ENCODE results near the gene PCDHA10. TPM values are rescaled to one million over a fixed set of nuclear protein-coding genes. Genes with fewer than 3 reads are reported as not detected.

The PCDHA10 gene
- polyA plus RNA-seq, 2 of the 4 experiments (the other 2 are of a cell fraction): 0.01 to 0.06 TPM

DNA sequence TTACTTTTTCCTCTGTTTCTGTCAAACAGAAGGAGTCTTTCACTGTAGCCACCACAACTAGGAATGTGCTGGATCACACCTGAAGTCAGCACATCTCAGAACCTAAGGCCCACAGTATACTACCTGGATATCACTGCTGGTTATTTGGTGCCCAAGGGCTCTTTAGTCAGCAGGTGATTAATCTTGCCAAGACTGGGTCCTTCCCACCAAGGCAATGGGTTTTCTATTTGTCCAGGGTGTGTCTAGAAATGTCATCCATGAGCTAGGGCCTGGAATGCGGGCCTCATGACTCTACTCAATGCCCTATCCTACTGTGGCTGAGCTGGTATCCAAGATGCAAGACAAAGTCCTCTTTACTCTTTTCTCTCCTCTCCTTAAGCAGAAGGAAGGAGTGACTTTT is 60.6 kb downstream of the PCDHA10 start:
- DNase-seq (ENCODE audit: low read depth in 1 of 2, low spot score in 1 of 2) (no peak), ATAC-seq (no peak), FAIRE-seq (no peak)
- POLR2A ChIA-PET: no interaction called here
- H3K27ac ChIP-seq: no peak overlapping the region
- H3K4me3 ChIP-seq: no peak overlapping the region
- H3K9me3 ChIP-seq: no peaks in the 10 kb centered on the region
- CTCF ChIA-PET: interaction anchor here (0.6 to 2.7 kb wide), 4 partner anchors 10 to 109 kb away, joined by 3 to 12 read pairs (median 3); partner anchors contain the start of genes PCDHA4 and PCDHAC1
- no peak for TF ChIP-seq MAZ (IDR thresholded peaks at IDR 0.05; ENCODE audit: borderline replicate concordance, low read depth, low read length)
- WGBS (ENCODE audit: missing lambda C conversion rate): 21% methylated on average over 1 of the region's 1 CpG
- H3K4me1 ChIP-seq: no peaks in the 10 kb centered on the region
- H3K4me2 ChIP-seq: no peak overlapping the region

Other genes with a start within 250 kb of the PCDHA10 start
- gene CD14, start 222.7 kb upstream of the PCDHA10 start, polyA plus RNA-seq (2011; rRNA removed): 3.3 and 6.3 TPM in 2 replicates
- 2.0 to 3.5 TPM (median 2.9 TPM) in 3 replicates for gene CD14, start 222.7 kb upstream of the PCDHA10 start, polyA plus RNA-seq (2017; fragmentation: RNase III; extraction: RNeasy Plus Mini Kit Qiagen cat#74134 plus additional on column Dnase treatment)
- 11.8 and 14.6 TPM in 2 replicates for gene TMCO6, start 216.4 kb upstream of the PCDHA10 start, polyA plus RNA-seq (2011; rRNA removed)
- gene TMCO6, start 216.4 kb upstream of the PCDHA10 start, polyA plus RNA-seq (2017; fragmentation: RNase III; extraction: RNeasy Plus Mini Kit Qiagen cat#74134 plus additional on column Dnase treatment): 13.3 to 18.1 TPM (median 16.1 TPM) in 3 replicates
- gene NDUFA2, start 208.3 kb upstream of the PCDHA10 start, polyA plus RNA-seq (2011; rRNA removed): 100 and 119 TPM in 2 replicates
- 175 to 185 TPM (median 180 TPM) in 3 replicates for gene NDUFA2, start 208.3 kb upstream of the PCDHA10 start, polyA plus RNA-seq (2017; fragmentation: RNase III; extraction: RNeasy Plus Mini Kit Qiagen cat#74134 plus additional on column Dnase treatment)
- 120 and 158 TPM in 2 replicates for gene IK, start 208.1 kb upstream of the PCDHA10 start, polyA plus RNA-seq (2011; rRNA removed)
- gene IK, start 208.1 kb upstream of the PCDHA10 start, polyA plus RNA-seq (2017; fragmentation: RNase III; extraction: RNeasy Plus Mini Kit Qiagen cat#74134 plus additional on column Dnase treatment): 150 to 170 TPM (median 160 TPM) in 3 replicates
- gene WDR55, start 191.0 kb upstream of the PCDHA10 start, polyA plus RNA-seq (2011; rRNA removed): 23.3 and 26.6 TPM in 2 replicates
- 32.1 to 39.2 TPM (median 36.2 TPM) in 3 replicates for gene WDR55, start 191.0 kb upstream of the PCDHA10 start, polyA plus RNA-seq (2017; fragmentation: RNase III; extraction: RNeasy Plus Mini Kit Qiagen cat#74134 plus additional on column Dnase treatment)
- gene DND1, start 182.3 kb upstream of the PCDHA10 start, polyA plus RNA-seq (2011; rRNA removed): 0.63 and 0.78 TPM in 2 replicates
- gene DND1, start 182.3 kb upstream of the PCDHA10 start, polyA plus RNA-seq (2017; fragmentation: RNase III; extraction: RNeasy Plus Mini Kit Qiagen cat#74134 plus additional on column Dnase treatment): 1.0 to 1.3 TPM (median 1.1 TPM) in 3 replicates
- gene HARS1, start 164.5 kb upstream of the PCDHA10 start, polyA plus RNA-seq (2011; rRNA removed): 73.0 and 80.5 TPM in 2 replicates
- gene HARS1, start 164.5 kb upstream of the PCDHA10 start, polyA plus RNA-seq (2017; fragmentation: RNase III; extraction: RNeasy Plus Mini Kit Qiagen cat#74134 plus additional on column Dnase treatment): 84.4 to 93.7 TPM (median 87.1 TPM) in 3 replicates
- gene HARS2, start 164.4 kb upstream of the PCDHA10 start, polyA plus RNA-seq (2011; rRNA removed): 46.6 and 55.1 TPM in 2 replicates
- gene HARS2, start 164.4 kb upstream of the PCDHA10 start, polyA plus RNA-seq (2017; fragmentation: RNase III; extraction: RNeasy Plus Mini Kit Qiagen cat#74134 plus additional on column Dnase treatment): 43.5 to 45.1 TPM (median 44.9 TPM) in 3 replicates
- gene ZMAT2, start 155.4 kb upstream of the PCDHA10 start, polyA plus RNA-seq (2011; rRNA removed): 62.1 and 90.9 TPM in 2 replicates
- gene ZMAT2, start 155.4 kb upstream of the PCDHA10 start, polyA plus RNA-seq (2017; fragmentation: RNase III; extraction: RNeasy Plus Mini Kit Qiagen cat#74134 plus additional on column Dnase treatment): 208 to 209 TPM (median 209 TPM) in 3 replicates
- 0.37 and 0.52 TPM in 2 replicates for gene PCDHA1, start 69.8 kb upstream of the PCDHA10 start, polyA plus RNA-seq (2011; rRNA removed)
- gene PCDHA1, start 69.8 kb upstream of the PCDHA10 start, polyA plus RNA-seq (2017; fragmentation: RNase III; extraction: RNeasy Plus Mini Kit Qiagen cat#74134 plus additional on column Dnase treatment): 0.12 to 0.18 TPM (median 0.13 TPM) in 3 replicates
- 0.03 and 0.07 TPM in 2 replicates for gene PCDHA2, start 61.0 kb upstream of the PCDHA10 start, polyA plus RNA-seq (2011; rRNA removed)
- 0.08 TPM in 3 replicates for gene PCDHA2, start 61.0 kb upstream of the PCDHA10 start, polyA plus RNA-seq (2017; fragmentation: RNase III; extraction: RNeasy Plus Mini Kit Qiagen cat#74134 plus additional on column Dnase treatment)
- 1.5 and 1.7 TPM in 2 replicates for gene PCDHA3, start 54.8 kb upstream of the PCDHA10 start, polyA plus RNA-seq (2011; rRNA removed)
- 0.84 to 1.0 TPM (median 0.88 TPM) in 3 replicates for gene PCDHA3, start 54.8 kb upstream of the PCDHA10 start, polyA plus RNA-seq (2017; fragmentation: RNase III; extraction: RNeasy Plus Mini Kit Qiagen cat#74134 plus additional on column Dnase treatment)
- 2.8 and 3.3 TPM in 2 replicates for gene PCDHA4, start 48.8 kb upstream of the PCDHA10 start, polyA plus RNA-seq (2011; rRNA removed)
- 1.6 to 2.2 TPM (median 1.9 TPM) in 3 replicates for gene PCDHA4, start 48.8 kb upstream of the PCDHA10 start, polyA plus RNA-seq (2017; fragmentation: RNase III; extraction: RNeasy Plus Mini Kit Qiagen cat#74134 plus additional on column Dnase treatment)
- gene PCDHA5, start 34.3 kb upstream of the PCDHA10 start, polyA plus RNA-seq (2011; rRNA removed): 0.32 and 0.62 TPM in 2 replicates
- gene PCDHA5, start 34.3 kb upstream of the PCDHA10 start, polyA plus RNA-seq (2017; fragmentation: RNase III; extraction: RNeasy Plus Mini Kit Qiagen cat#74134 plus additional on column Dnase treatment): 0.64 to 0.84 TPM (median 0.78 TPM) in 3 replicates
- 0.16 TPM in 2 replicates for gene PCDHA6, start 27.9 kb upstream of the PCDHA10 start, polyA plus RNA-seq (2011; rRNA removed)
- gene PCDHA6, start 27.9 kb upstream of the PCDHA10 start, polyA plus RNA-seq (2017; fragmentation: RNase III; extraction: RNeasy Plus Mini Kit Qiagen cat#74134 plus additional on column Dnase treatment): 0.03 to 0.07 TPM (median 0.04 TPM) in 3 replicates
- 0.23 and 0.25 TPM in 2 replicates for gene PCDHA7, start 21.6 kb upstream of the PCDHA10 start, polyA plus RNA-seq (2011; rRNA removed)
- 0.08 to 0.14 TPM (median 0.09 TPM) in 3 replicates for gene PCDHA7, start 21.6 kb upstream of the PCDHA10 start, polyA plus RNA-seq (2017; fragmentation: RNase III; extraction: RNeasy Plus Mini Kit Qiagen cat#74134 plus additional on column Dnase treatment)
- gene PCDHA8, start 14.7 kb upstream of the PCDHA10 start, polyA plus RNA-seq (2011; rRNA removed): 0.12 and 0.16 TPM in 2 replicates
- gene PCDHA8, start 14.7 kb upstream of the PCDHA10 start, polyA plus RNA-seq (2017; fragmentation: RNase III; extraction: RNeasy Plus Mini Kit Qiagen cat#74134 plus additional on column Dnase treatment): 0.05 to 0.10 TPM in 2 of 3 replicates, not detected in the other
- gene PCDHA9, start 7.5 kb upstream of the PCDHA10 start, polyA plus RNA-seq (2011; rRNA removed): 0.03 and 0.08 TPM in 2 replicates
- 0.01 TPM in 1 of 3 replicates, not detected in the others for gene PCDHA9, start 7.5 kb upstream of the PCDHA10 start, polyA plus RNA-seq (2017; fragmentation: RNase III; extraction: RNeasy Plus Mini Kit Qiagen cat#74134 plus additional on column Dnase treatment)
- gene PCDHA11, start 13.1 kb downstream of the PCDHA10 start, polyA plus RNA-seq (2011; rRNA removed): 0.20 and 0.27 TPM in 2 replicates
- 0.08 to 0.16 TPM (median 0.14 TPM) in 3 replicates for gene PCDHA11, start 13.1 kb downstream of the PCDHA10 start, polyA plus RNA-seq (2017; fragmentation: RNase III; extraction: RNeasy Plus Mini Kit Qiagen cat#74134 plus additional on column Dnase treatment)
- gene PCDHA12, start 19.4 kb downstream of the PCDHA10 start, polyA plus RNA-seq (2011; rRNA removed): 2.9 and 3.0 TPM in 2 replicates
- 2.5 TPM in 3 replicates for gene PCDHA12, start 19.4 kb downstream of the PCDHA10 start, polyA plus RNA-seq (2017; fragmentation: RNase III; extraction: RNeasy Plus Mini Kit Qiagen cat#74134 plus additional on column Dnase treatment)
- 0.09 and 0.14 TPM in 2 replicates for gene PCDHA13, start 26.2 kb downstream of the PCDHA10 start, polyA plus RNA-seq (2011; rRNA removed)
- gene PCDHA13, start 26.2 kb downstream of the PCDHA10 start, polyA plus RNA-seq (2017; fragmentation: RNase III; extraction: RNeasy Plus Mini Kit Qiagen cat#74134 plus additional on column Dnase treatment): not detected in 3 replicates
- 3.3 and 3.5 TPM in 2 replicates for gene PCDHAC1, start 70.4 kb downstream of the PCDHA10 start, polyA plus RNA-seq (2011; rRNA removed)
- gene PCDHAC1, start 70.4 kb downstream of the PCDHA10 start, polyA plus RNA-seq (2017; fragmentation: RNase III; extraction: RNeasy Plus Mini Kit Qiagen cat#74134 plus additional on column Dnase treatment): 0.55 to 0.57 TPM (median 0.57 TPM) in 3 replicates
- gene PCDHAC2, start 110.6 kb downstream of the PCDHA10 start, polyA plus RNA-seq (2011; rRNA removed): 5.3 and 6.3 TPM in 2 replicates
- 1.1 to 1.2 TPM (median 1.2 TPM) in 3 replicates for gene PCDHAC2, start 110.6 kb downstream of the PCDHA10 start, polyA plus RNA-seq (2017; fragmentation: RNase III; extraction: RNeasy Plus Mini Kit Qiagen cat#74134 plus additional on column Dnase treatment)
- gene PCDHB1, start 195.5 kb downstream of the PCDHA10 start, polyA plus RNA-seq (2011; rRNA removed): not detected in 2 replicates
- gene PCDHB1, start 195.5 kb downstream of the PCDHA10 start, polyA plus RNA-seq (2017; fragmentation: RNase III; extraction: RNeasy Plus Mini Kit Qiagen cat#74134 plus additional on column Dnase treatment): not detected in 3 replicates
- gene PCDHB2, start 238.7 kb downstream of the PCDHA10 start, polyA plus RNA-seq (2011; rRNA removed): 4.1 and 5.0 TPM in 2 replicates
- gene PCDHB2, start 238.7 kb downstream of the PCDHA10 start, polyA plus RNA-seq (2017; fragmentation: RNase III; extraction: RNeasy Plus Mini Kit Qiagen cat#74134 plus additional on column Dnase treatment): 2.7 to 3.4 TPM (median 3.0 TPM) in 3 replicates
- 0.09 and 0.10 TPM in 2 replicates for gene PCDHB3, start 244.6 kb downstream of the PCDHA10 start, polyA plus RNA-seq (2011; rRNA removed)
- 0.03 to 0.06 TPM (median 0.03 TPM) in 3 replicates for gene PCDHB3, start 244.6 kb downstream of the PCDHA10 start, polyA plus RNA-seq (2017; fragmentation: RNase III; extraction: RNeasy Plus Mini Kit Qiagen cat#74134 plus additional on column Dnase treatment)